GM23248 (cell line): ENCODE measurements around the gene KLHL10. TPM values are rescaled to one million over a fixed set of nuclear protein-coding genes. Genes with fewer than 3 reads are reported as not detected.

Experiments used
- DNase-seq: peaks from one replicate; pipeline ENCODE4 v3.0.0-alpha.2; 2015
- H2AFZ ChIP-seq: fragments of 200-600 bp; sonication (generic); 2 replicates; pipeline ENCODE4 v1.6.1; 2016; ENCODE audit warnings: antibody characterized with exemption
- H3F3A ChIP-seq: fragments of 200-600 bp; sonication (generic); 2 replicates; pipeline ENCODE4 v1.6.1; 2016; ENCODE audit warnings: mild to moderate bottlenecking, antibody characterized with exemption, mixed run types; ENCODE audit not compliant: insufficient read depth
- H3K27ac ChIP-seq: fragments of 200-600 bp; sonication (generic); 2 replicates; pipeline ENCODE4 v1.5.1; 2016; ENCODE audit warnings: mild to moderate bottlenecking
- H3K27me3 ChIP-seq: fragments of 200-600 bp; sonication (generic); replicated peaks from 2 replicates; pipeline ENCODE4 v1.6.1; 2016; ENCODE audit warnings: mild to moderate bottlenecking; ENCODE audit not compliant: insufficient read depth
- H3K36me3 ChIP-seq: fragments of 200-600 bp; sonication (generic); 2 replicates; pipeline ENCODE4 v1.6.1; 2016; ENCODE audit warnings: low read depth, mild to moderate bottlenecking
- H3K4me1 ChIP-seq: fragments of 200-600 bp; sonication (generic); 2 replicates; pipeline ENCODE4 v1.6.1; 2016; ENCODE audit warnings: mild to moderate bottlenecking; ENCODE audit not compliant: insufficient read depth
- H3K4me2 ChIP-seq: fragments of 200-600 bp; sonication (generic); one replicate; pipeline ENCODE4 v1.6.1; 2016; ENCODE audit warnings: mild to moderate bottlenecking; ENCODE audit not compliant: unreplicated experiment
- H3K4me3 ChIP-seq: fragments of 200-600 bp; sonication (generic); 2 replicates; pipeline ENCODE4 v1.5.1; 2016; ENCODE audit warnings: mild to moderate bottlenecking
- H3K79me2 ChIP-seq: fragments of 200-600 bp; sonication (generic); 2 replicates; pipeline ENCODE4 v1.6.1; 2016; ENCODE audit warnings: mild to moderate bottlenecking; ENCODE audit not compliant: insufficient read depth
- H3K9ac ChIP-seq: fragments of 200-600 bp; sonication (generic); 2 replicates; pipeline ENCODE4 v1.6.1; 2016; ENCODE audit warnings: mild to moderate bottlenecking
- H3K9me2 ChIP-seq: fragments of 200-600 bp; sonication (generic); 2 replicates; pipeline ENCODE4 v1.6.1; 2016; ENCODE audit warnings: mixed run types, mild to moderate bottlenecking, moderate library complexity; ENCODE audit not compliant: insufficient read depth
- H3K9me3 ChIP-seq: fragments of 200-600 bp; sonication (generic); one replicate; pipeline ENCODE4 v1.6.1; 2017; ENCODE audit warnings: low read depth
- H4K20me1 ChIP-seq: fragments of 200-600 bp; sonication (generic); 2 replicates; pipeline ENCODE4 v1.6.0; 2016; ENCODE audit not compliant: insufficient read depth
- EZH2 ChIP-seq: fragments of 200-600 bp; sonication (generic); IDR thresholded peaks from 2 replicates; pipeline ENCODE4 v1.6.1; 2018; ENCODE audit warnings: antibody characterized with exemption, mild to moderate bottlenecking; ENCODE audit not compliant: insufficient read depth, poor library complexity, severe bottlenecking
- EZH2phosphoT487 ChIP-seq: fragments of 200-600 bp; sonication (generic); IDR thresholded peaks from 2 replicates; pipeline ENCODE4 v1.6.1; 2018; ENCODE audit warnings: antibody characterized with exemption, moderate library complexity, mild to moderate bottlenecking, low read depth; ENCODE audit not compliant: insufficient read depth
- WGBS, 2 experiments: methylation state at CpG; one replicate each; pipeline ENCODE4 v1.1.6; 2015 to 2017; ENCODE audit warnings: low lambda C conversion rate in 2 of 2, low coverage in 1 of 2; ENCODE audit errors: missing lambda C conversion rate in 2 of 2; 5-methylcytosine and 5-hydroxymethylcytosine counted together
- in situ Hi-C: fragments of 300-500 bp; cut with MboI; formaldehyde crosslinking; loops from 2 replicates; pipeline ENCODE4 v1.15.0; 2020
- polyA plus RNA-seq: library from polyadenylated mRNA; unstranded; fragments of >200 nt; fragmentation: Nextera tagmentation; extraction: Ambion mirVana; gene quantifications from 2 replicates; pipeline ENCODE4 v1.2.1, GENCODE V29; 2016
- total RNA-seq: library from RNA; depleted of rRNA; stranded (reverse); fragments of >200 nt; shearing (Covaris generic); gene quantifications from 2 replicates; pipeline ENCODE4 v1.2.3, GENCODE V29; 2014

The KLHL10 gene
- total and polyA plus RNA-seq, 2 experiments from 2014 or later, result 0.09 to 2.3 TPM

GRCh38 chr17:41796121-41796895 is 41.3 kb upstream of the KLHL10 start:
- H3K9me2 ChIP-seq, result no peaks in the 10 kb centered on the region
- no peak overlapping the region for H3K27ac ChIP-seq
- no peaks in the 10 kb centered on the region for H3K9me3 ChIP-seq
- H4K20me1 ChIP-seq, result no peaks in the 10 kb centered on the region
- 93 to 96% methylated on average over 10 of the region's 10 CpGs for WGBS, 2 experiments
- in situ Hi-C loops, result loop anchor here (5.0 kb wide), 1 partner anchor 54 kb away; no protein-coding TSS in a partner anchor
- no peak overlapping the region for H3K9ac ChIP-seq
- H3K4me1 ChIP-seq, result peaks cover 25% of the 10 kb centered on the region
- no peaks in the 10 kb centered on the region for H3K79me2 ChIP-seq
- H3K27me3 ChIP-seq, result no peaks in the 10 kb centered on the region
- H3F3A ChIP-seq, result 0 out of 2 replicates have a peak, but pooled peaks cover 4% of the 10 kb centered on the region
- H2AFZ ChIP-seq, result no peak overlapping the region
- H3K36me3 ChIP-seq, result no peaks in the 10 kb centered on the region
- no peak overlapping the region for H3K4me2 ChIP-seq
- TF ChIP-seq EZH2phosphoT487, result no peak
- TF ChIP-seq EZH2, result no peak
- H3K4me3 ChIP-seq, result no peak overlapping the region
- no peak for DNase-seq

GRCh38 chr17:41797377-41797776 is 40.2 kb upstream of the KLHL10 start:
- H3K4me2 ChIP-seq, result no peak overlapping the region
- no peak overlapping the region for H3K27ac ChIP-seq
- 85 to 90% methylated on average over 3 of the region's 3 CpGs for WGBS, 2 experiments
- H3K79me2 ChIP-seq, result no peaks in the 10 kb centered on the region
- in situ Hi-C loops, result loop anchor here (5.0 kb wide), 1 partner anchor 55 kb away; no protein-coding TSS in a partner anchor
- TF ChIP-seq EZH2 (no peak), EZH2phosphoT487 (no peak)
- no peaks in the 10 kb centered on the region for H3K27me3 ChIP-seq
- H4K20me1 ChIP-seq, result no peaks in the 10 kb centered on the region
- H3K4me1 ChIP-seq, result peaks cover 24% of the 10 kb centered on the region
- H3K9me2 ChIP-seq, result no peaks in the 10 kb centered on the region
- DNase-seq, result no peak
- H3K4me3 ChIP-seq, result no peak overlapping the region
- no peak overlapping the region for H2AFZ ChIP-seq
- no peaks in the 10 kb centered on the region for H3K36me3 ChIP-seq
- H3K9me3 ChIP-seq, result no peaks in the 10 kb centered on the region
- 0 out of 2 replicates have a peak, but pooled peaks cover 2% of the 10 kb centered on the region for H3F3A ChIP-seq
- H3K9ac ChIP-seq, result no peak overlapping the region

- TF ChIP-seq EZH2phosphoT487, result no peak
- no peak for TF ChIP-seq EZH2
- H3K9ac ChIP-seq, result no peak overlapping the region
- no peaks in the 10 kb centered on the region for H4K20me1 ChIP-seq
- H3K4me1 ChIP-seq, result peaks cover 14% of the 10 kb centered on the region
- H3K27me3 ChIP-seq, result no peaks in the 10 kb centered on the region
- DNase-seq, result no peak
- WGBS, 2 experiments, result 85 to 89% methylated on average over 7 to 8 of the region's 8 CpGs
- H3K4me3 ChIP-seq, result no peak overlapping the region
- no peaks in the 10 kb centered on the region for H3K9me3 ChIP-seq
- H3K4me2 ChIP-seq, result no peak overlapping the region
- no peaks in the 10 kb centered on the region for H3K9me2 ChIP-seq
- H3F3A ChIP-seq, result no peaks in the 10 kb centered on the region
- in situ Hi-C loops, result loop anchor here (5.0 kb wide), 1 partner anchor 57 kb away; no protein-coding TSS in a partner anchor
- H3K27ac ChIP-seq, result no peak overlapping the region
- H3K36me3 ChIP-seq, result no peaks in the 10 kb centered on the region
- H2AFZ ChIP-seq, result no peak overlapping the region
- H3K79me2 ChIP-seq, result no peaks in the 10 kb centered on the region
Measured at GRCh38 chr17:41799366-41799765, 38.3 kb upstream of the KLHL10 start.

DNA sequence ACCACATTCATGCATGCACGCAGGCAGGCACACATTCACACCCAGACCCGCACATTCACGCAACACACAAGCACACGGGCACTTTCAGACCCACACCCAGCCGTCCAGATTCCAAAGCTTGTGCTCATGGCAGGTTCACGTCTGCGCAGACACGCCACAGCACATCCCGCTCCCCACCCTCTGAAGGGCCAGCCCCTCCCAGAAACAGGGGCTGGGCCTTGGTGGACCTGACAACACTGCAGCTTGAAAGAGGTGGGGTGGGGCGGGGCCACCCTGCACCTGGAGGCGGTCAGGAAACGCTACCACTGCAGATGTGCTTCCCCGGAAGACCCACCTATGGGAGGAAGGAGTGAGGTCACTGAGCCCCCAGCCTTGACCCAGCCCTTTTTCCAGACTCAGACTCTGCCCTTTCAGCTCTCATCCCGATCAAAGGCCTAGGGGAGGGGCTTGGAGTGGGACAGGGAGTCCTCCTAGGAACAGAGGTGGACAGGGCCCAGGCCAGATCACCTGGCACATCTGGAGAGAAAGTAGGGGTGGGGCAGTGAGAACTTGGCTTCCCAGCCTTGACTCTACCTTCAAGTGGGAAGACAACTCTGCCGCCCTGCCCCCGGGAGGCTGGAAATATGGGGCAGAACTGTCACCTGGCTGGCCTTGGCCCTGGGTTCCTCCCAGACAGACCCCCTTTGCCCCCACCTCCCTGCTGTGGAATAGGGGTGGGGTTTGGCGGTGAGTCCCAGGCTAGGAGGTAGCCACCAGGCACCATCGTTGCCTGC is 36.8 kb upstream of the KLHL10 start:
- peak; percentile 70 for DNase-seq
- Histone ChIP-seq H3K27ac (no peak overlapping the region), H3K9me2 (no peaks in the 10 kb centered on the region), H2AFZ (peak overlapping the region; percentile 25; the same call in 1 of the 2 replicates), H3K79me2 (no peaks in the 10 kb centered on the region), H3K27me3 (no peaks in the 10 kb centered on the region), H3K9ac (no peak overlapping the region), H3K36me3 (no peaks in the 10 kb centered on the region), H4K20me1 (no peaks in the 10 kb centered on the region), H3K4me2 (peak overlapping the region; percentile 77), H3K9me3 (no peaks in the 10 kb centered on the region), H3K4me1 (peaks cover 14% of the 10 kb centered on the region), H3K4me3 (no peak overlapping the region), H3F3A (no peaks in the 10 kb centered on the region)
- TF ChIP-seq EZH2, result no peak
- TF ChIP-seq EZH2phosphoT487, result no peak
- in situ Hi-C loops, result no loop called here
- 6 to 9% methylated on average over 18 of the region's 18 CpGs for WGBS, 2 experiments
